Measurements from ENCODE around the gene MBOAT2.
"Not testable (repeated sequence)": the region's sequence is repeated elsewhere in the genome, so short reads cannot be mapped to it uniquely, and the experiment has no call there.

MBOAT2 gene

GRCh38 chr2:9003616-9004337 is at the start of gene MBOAT2:
TSS of gene MBOAT2 (minus strand) at chr2:9003684. CDS start at chr2:9003614, 70 bp downstream.
- DNase-seq (ENCODE audit: low spot score): peak; percentile 95

DNA sequence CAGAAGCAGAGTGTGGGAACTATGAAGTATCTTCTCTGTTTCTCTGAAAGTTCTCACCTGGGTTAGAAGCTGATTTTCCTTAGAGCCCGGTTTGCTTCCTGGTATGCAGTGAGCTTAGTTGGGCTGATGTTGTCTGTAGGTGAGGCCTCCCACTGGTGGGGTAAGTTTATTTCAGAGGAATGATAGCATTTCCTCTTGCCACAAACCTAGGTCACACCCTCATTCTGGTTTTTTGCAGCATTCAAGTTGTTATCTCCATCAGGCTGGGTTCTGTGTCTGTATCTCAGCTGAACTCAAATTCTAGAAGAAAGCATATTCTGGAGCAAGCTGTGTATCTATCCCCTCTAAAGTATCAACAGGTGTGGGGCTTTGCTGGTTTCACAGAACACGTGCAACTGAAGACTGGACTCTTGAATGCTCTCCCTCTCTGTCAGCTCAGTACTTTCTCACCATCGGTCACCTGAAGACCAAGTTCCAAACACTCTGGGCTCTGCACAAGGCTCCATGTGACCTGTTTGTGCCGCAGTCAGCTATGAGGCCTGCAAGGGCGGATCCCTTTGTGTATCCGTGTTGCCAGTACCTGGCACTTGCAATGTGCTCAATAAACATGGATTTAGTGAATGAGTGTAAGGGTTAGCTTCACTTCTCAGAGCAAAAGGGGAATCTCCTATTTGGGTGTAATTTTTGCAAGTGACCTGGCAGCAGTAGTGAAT is 49.5 kb upstream of the MBOAT2 start:
- no peak for DNase-seq (ENCODE audit: low spot score)

- DNase-seq (ENCODE audit: low spot score): not testable (repeated sequence)
Measured at GRCh38 chr2:9051451-9051850, 48.0 kb upstream of the MBOAT2 start.

DNA sequence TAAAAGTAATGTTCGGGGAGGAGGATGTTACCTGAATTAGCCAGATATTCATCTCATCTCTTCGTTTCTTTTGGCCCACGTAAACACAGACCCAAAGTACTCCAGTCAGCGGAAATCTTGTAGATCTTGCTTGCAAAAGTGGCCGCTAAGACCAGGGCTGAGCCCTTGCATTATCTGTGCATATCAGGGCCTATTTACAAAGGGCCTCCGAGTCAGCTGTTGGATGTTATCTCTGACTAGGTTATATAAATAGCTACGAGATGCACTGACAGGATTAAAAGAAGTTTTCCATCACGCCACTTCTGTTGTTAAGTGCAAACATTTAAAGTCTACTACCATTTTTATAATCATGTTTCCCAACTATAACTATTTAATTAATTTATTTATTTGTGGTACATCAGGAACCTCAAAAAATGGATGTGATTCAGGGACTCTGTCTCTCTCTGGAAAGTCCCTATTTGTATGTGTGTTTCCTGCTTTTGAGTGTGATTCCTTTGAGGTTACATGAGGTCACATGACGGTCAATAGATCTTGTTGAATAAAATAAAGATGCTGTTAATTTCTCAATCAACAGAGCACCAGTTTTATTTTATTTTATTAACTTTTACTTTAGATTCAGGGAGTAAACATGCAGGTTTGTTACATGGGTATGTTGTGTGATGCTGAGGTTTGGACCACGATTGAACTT is 46.8 kb upstream of the MBOAT2 start:
- DNase-seq (ENCODE audit: low spot score): no peak

DNA sequence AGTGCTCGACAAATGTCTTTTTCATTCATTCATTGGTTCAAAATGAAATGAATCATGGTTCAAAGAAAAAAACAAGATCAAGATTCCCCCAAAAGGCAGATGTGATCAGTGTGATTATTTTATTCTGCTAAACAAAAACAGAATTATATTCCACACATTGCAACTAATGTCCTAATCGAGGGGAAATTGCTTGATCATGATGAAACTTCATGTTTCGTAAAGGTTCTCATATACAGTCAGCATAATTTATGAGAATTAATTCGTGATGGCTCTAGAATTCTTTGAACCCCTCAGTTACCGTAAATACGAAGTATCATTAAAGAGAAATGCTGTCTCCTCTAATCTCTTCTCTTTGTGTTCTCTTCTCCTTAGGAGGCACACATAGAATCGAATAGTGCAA is 42.1 kb upstream of the MBOAT2 start:
- no peak for DNase-seq (ENCODE audit: low spot score)

GRCh38 chr2:9043491-9043890 is 40.0 kb upstream of the MBOAT2 start:
- not testable (repeated sequence) for DNase-seq (ENCODE audit: low spot score)

DNA sequence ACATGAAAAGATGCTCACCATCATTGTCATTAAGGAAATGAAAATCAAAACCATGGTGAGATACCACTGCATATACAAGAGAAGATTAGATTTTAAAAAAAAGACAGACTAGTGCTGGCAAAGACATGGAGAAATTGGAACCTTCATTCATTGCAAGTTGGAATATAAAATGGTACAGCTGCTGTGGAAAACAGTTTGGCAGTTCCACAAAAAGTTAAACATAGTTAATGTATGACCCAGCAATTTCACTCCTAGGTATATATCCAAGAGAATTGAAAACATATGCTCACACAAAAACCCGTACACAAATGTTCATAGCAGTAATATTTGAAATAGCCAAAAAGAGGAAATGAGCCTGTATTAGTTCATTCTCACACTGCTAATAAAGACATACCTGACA is 33.7 kb upstream of the MBOAT2 start:
- no peak for DNase-seq (ENCODE audit: low spot score)

DNA sequence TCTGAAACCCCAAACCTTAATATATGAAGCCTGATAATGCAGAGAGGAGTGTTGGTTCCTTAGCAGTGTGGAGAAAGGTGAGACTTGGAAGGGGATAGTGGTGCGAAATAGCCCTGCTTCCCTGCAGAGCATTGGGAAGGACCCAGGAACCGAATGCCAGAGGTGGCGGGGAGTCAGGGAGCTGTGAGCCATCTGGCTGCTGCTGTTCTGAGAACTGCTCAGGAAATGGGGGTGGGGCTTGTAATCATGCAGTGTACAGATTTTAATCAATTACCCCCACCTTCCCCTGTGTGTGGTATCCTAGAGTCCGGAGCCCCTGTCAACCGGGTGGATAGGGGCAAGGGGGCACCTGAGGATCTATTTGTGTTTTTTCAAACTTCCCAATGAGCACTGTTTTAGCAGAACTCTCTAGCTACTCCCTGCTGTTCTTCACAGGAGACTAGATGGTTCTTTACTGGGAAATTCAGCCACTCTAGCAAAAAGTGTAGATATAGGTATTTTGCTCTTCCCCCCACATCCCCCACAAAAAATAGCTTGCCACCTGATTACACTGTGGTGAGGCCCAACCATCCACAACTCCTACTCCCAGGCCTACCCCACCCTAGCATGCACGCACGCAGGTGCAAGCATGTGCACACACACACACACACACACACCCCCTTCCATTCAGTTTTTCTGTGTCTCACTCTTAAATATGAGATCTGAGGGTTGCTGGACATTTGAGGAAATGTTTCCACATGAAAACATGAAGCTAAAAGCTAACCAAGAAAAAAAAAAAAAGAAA is 30.1 kb upstream of the MBOAT2 start:
- DNase-seq (ENCODE audit: low spot score): no peak

- DNase-seq (ENCODE audit: low spot score): no peak
Measured at GRCh38 chr2:9032536-9033255, 29.2 kb upstream of the MBOAT2 start.

DNA sequence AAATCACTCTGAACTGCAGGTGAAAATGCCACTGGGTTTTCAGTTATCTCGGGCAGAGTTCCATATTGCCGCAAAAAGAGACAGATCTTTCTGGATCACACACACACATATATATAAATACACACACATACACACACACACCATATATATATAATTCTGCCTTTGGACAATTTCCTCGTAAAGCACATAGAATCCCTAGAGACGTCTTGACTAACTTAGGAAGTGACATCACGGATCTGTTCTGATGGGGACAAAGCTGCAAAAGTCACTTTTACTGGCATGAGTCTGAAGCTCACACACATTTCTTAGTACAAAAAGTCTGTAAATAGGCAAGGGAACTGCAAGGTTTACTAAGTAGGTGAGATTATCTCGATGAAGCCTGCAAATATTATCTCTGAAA is 28.6 kb upstream of the MBOAT2 start:
- no peak for DNase-seq (ENCODE audit: low spot score)

DNA sequence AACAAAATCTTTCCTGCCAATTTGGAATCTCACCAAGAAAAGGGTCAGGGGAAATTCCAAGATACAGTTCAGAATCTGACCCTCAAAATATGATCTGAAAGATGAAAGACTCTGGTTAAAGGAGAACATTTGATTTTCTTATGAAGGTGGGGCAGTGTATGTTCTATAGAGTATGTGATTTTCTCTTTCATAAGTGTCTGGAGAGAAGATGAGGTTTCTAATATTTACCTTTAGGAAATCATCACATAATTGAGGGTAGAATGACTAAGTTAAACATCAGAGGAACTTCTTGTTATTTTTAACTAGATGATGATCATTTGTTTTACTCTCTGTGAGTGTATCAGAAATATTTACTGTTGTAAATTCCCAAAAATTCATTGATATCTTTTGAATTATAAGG is 27.8 kb upstream of the MBOAT2 start:
- DNase-seq (ENCODE audit: low spot score): no peak

DNA sequence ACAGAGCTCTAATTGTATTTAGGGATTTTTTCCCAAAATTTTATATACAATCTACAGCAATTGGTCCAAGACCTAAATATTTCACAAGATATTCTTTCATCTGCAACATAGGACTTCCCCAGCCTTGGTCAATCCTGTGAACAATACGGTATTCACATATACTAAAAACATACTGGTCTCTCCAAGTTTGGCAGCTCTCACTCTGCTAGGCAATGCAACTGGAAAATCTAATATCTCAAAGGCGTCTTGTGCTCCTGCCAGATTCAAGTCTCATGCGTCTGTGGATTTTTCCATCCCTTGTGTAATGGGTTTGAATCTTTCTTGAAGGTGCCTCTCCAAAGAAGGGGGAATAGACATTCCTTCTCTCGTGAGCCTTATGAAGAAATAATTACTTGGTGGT is 27.4 kb upstream of the MBOAT2 start:
- no peak for DNase-seq (ENCODE audit: low spot score)

DNA sequence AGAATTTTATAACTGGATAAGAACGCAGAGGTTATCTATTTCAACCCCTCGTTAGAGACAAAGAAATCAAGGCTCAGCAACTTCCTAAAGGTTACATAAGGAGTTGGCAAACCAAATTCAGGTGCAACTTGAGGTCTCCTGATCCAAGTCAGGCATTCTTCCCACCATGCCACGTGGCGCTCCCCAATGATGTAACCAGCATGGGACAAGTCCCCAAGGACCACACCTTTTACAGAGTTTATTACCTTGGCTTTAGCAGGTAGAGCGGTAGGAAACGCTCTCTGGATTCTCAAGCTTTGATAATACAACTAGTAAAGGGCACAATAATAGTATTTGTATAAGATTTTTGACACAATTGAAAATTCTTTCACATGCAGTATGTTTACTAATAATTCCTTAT is 26.7 kb upstream of the MBOAT2 start:
- DNase-seq (ENCODE audit: low spot score): no peak

DNA sequence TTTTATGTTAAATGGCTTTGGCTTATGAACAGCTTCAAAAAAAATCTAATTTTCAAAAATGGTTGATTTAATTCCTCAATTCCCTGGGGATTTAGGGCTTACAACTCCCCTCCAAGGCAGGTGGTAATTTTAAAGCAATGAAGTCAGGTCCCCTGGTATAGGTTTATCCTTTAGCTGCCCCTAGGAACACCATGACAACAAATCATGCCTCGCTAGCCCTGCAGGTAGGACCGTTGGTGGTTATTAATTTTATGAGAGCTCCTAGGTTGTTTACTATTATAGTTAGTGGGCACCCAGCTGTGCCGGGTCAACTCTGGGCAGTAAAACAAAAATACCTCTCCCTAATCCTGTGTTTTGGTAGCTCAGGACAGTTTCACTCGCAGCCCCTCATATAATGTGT is 26.2 kb upstream of the MBOAT2 start:
- no peak for DNase-seq (ENCODE audit: low spot score)

GRCh38 chr2:9027884-9028283 is 24.4 kb upstream of the MBOAT2 start:
- no peak for DNase-seq (ENCODE audit: low spot score)

- no peak for DNase-seq (ENCODE audit: low spot score)
Measured at GRCh38 chr2:9025746-9026145, 22.3 kb upstream of the MBOAT2 start.

DNA sequence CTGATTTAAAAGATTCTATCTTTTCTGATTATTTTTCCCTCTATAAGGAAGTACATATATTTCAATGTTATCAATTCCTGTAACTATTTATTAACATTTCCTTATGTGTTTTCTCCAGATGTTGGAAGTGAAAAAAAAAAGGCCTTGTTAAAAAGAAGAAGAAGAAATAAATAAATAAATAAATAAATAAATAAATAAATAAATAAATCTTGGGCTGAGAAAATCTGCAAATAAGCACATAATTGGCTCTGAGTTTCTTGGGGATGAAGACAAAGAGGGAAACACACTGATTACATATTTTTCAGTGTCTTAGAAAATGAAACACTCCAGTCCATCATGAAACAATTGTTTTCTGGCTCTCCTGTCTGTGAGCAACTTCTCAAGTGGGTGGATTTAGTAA is 21.1 kb upstream of the MBOAT2 start:
- DNase-seq (ENCODE audit: low spot score): no peak

DNA sequence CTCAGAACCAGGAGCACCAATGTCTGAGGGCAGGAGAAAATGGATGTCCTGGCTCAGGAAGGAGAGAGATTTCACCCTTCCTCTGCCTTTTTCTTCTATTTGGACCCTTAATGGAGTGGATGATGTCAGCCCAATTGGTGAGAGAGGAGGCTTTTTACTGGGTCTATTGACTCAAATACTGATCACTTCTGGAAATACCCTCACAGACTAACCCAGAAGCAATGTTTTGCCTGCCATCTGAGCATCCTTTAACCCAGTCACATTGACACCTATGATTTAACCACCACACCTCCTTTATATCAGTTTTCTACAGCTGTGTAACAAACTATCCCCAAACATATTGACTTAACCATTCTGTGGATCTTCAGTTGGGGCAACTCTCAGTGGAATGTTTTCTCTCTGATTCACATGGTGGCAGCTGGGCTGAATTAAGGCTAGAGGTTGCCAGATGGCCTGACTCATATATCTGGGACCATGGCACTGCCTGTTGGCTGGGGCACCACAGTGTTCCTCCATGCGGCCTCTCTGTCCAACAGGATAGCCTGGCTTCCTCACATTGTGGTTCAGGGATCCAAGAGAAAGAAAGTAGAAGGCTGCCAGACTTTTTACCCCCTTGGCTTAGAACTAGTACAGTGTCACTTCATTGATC is 18.2 kb upstream of the MBOAT2 start:
- no peak for DNase-seq (ENCODE audit: low spot score)

- DNase-seq (ENCODE audit: low spot score): no peak
Measured at GRCh38 chr2:9020267-9020666, 16.8 kb upstream of the MBOAT2 start.

- DNase-seq (ENCODE audit: low spot score): no peak
Measured at GRCh38 chr2:9018534-9018933, 15.1 kb upstream of the MBOAT2 start.

DNA sequence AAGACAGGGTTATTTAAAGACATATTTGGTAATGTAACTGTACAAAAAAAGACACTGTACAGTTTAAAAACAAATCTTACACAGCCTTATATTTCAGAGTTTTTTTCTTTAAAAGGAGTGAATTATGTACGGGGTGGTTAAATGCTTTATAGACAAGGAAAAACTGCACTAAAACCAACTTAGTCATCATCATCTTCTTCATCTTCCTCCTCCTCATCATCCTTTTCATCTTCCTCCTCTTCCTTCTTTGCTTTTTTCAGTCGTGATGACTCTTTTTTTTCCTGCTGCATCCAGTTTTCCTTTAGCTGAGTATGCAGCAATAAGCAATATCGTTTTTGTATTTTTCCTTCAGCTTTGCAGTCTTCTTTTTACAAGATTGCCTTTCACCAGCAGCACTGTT is 14.6 kb upstream of the MBOAT2 start:
- DNase-seq (ENCODE audit: low spot score): no peak

All from germinal center (tissue), 1 donor.